ENCODE measurements around the gene ARHGEF28.

ARHGEF28 gene

DNA sequence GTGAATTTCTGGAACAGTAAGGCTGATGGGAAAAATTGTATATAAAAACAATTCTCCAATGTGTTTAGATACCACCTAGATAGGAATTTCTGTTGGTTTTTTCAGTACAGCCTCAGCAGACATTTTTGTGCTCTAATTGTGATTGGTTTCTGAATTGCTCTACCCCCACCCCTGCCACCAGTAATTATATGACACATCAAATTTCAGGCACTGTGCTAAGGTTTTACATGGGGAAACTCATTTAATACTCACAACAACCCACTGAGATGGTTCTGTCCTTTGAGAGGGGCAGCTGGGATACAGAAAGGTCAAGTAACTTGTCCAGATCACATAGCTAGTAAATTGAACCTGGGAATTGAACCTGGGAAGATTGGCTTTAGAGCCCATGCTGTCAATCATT, 288.0 kb downstream of the ARHGEF28 start:
- TF ChIP-seq SIN3A (IDR thresholded peaks at IDR 0.05; ENCODE audit: borderline replicate concordance, insufficient read depth, low read length) (no peak), TAF1 (IDR thresholded peaks at IDR 0.05; ENCODE audit: borderline replicate concordance, insufficient read depth, low read length) (no peak)

DNA sequence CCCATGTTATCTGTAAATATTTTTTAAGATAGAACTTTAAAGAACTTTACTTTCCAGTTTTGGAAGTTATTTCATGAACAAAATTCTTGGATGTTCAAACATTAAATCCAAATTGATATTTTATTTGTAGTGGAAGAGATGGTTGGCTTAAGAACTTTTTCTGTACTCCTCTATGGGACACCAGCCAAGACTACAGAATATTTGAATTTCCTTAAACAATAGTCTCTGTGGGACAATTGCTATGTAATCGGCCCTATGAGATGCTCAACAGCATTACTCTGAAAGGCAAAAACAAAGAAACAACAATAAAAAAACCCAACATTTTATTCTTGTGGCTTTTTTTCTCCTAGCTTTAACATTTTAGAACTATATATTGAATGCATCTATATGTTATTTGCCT, 289.3 kb downstream of the ARHGEF28 start:
- TF ChIP-seq FOXP2 (optimal IDR thresholded peaks at IDR 0.05; ENCODE audit: borderline replicate concordance, extremely low read depth, extremely low read length, insufficient read depth), result no peak
- TF ChIP-seq, protein P1, sequence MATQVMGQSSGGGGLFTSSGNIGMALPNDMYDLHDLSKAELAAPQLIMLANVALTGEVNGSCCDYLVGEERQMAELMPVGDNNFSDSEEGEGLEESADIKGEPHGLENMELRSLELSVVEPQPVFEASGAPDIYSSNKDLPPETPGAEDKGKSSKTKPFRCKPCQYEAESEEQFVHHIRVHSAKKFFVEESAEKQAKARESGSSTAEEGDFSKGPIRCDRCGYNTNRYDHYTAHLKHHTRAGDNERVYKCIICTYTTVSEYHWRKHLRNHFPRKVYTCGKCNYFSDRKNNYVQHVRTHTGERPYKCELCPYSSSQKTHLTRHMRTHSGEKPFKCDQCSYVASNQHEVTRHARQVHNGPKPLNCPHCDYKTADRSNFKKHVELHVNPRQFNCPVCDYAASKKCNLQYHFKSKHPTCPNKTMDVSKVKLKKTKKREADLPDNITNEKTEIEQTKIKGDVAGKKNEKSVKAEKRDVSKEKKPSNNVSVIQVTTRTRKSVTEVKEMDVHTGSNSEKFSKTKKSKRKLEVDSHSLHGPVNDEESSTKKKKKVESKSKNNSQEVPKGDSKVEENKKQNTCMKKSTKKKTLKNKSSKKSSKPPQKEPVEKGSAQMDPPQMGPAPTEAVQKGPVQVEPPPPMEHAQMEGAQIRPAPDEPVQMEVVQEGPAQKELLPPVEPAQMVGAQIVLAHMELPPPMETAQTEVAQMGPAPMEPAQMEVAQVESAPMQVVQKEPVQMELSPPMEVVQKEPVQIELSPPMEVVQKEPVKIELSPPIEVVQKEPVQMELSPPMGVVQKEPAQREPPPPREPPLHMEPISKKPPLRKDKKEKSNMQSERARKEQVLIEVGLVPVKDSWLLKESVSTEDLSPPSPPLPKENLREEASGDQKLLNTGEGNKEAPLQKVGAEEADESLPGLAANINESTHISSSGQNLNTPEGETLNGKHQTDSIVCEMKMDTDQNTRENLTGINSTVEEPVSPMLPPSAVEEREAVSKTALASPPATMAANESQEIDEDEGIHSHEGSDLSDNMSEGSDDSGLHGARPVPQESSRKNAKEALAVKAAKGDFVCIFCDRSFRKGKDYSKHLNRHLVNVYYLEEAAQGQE (IDR thresholded peaks at IDR 0.05; ENCODE audit: insufficient read depth in 1 of 2, low read depth in 2 of 2, low read length in 2 of 2), result no peak
- TF ChIP-seq TAF1 (IDR thresholded peaks at IDR 0.05; ENCODE audit: borderline replicate concordance, insufficient read depth, low read length), result no peak
- TF ChIP-seq SIN3A (IDR thresholded peaks at IDR 0.05; ENCODE audit: borderline replicate concordance, insufficient read depth, low read length), result no peak
- TF ChIP-seq POLR2AphosphoS5 (IDR thresholded peaks at IDR 0.05; ENCODE audit: low read depth, low read length), result no peak

DNA sequence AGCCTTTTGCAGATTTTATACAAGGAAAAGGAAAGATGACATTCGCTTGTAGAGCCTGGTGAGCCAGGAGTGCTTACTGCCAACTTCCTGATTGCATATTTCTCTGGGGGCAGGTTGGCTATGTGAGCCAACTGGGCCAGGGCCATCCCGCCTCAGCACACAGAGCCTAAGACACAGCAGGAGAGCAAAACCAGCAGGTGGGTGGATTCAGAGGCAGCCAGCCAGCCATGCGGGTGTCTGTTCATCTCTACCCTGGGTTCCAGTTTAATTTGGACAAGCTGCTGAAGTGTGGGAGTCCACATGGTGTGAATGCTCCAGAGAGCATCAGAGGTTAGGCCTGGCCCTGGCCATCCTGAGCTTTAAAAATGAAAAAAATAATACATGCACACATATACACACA, 291.4 kb downstream of the ARHGEF28 start:
- TF ChIP-seq, protein P1 (IDR thresholded peaks at IDR 0.05; ENCODE audit: insufficient read depth in 1 of 2, low read depth in 2 of 2, low read length in 2 of 2), result no peak

DNA sequence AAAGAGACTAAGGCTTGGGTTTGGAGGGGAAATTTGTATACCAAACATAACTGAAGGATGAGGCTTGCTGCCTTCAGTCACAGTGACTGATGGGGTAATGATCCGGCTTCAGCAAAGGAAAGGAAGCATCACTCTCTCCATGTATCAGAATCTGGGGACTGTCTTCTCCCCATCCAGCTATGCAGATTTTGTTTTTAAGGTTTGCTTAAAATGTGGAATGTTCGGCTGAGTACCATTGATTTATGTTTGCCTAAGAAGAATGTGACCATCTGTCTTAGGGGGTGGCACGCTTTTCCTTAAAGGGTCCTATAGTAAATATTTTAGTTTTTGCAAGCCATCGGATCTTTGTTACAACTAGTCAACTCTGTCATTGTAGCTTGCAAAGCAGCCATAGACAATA, 291.9 kb downstream of the ARHGEF28 start:
- TF ChIP-seq FOXP2 (optimal IDR thresholded peaks at IDR 0.05; ENCODE audit: borderline replicate concordance, extremely low read depth, extremely low read length, insufficient read depth) (no peak), SIN3A (IDR thresholded peaks at IDR 0.05; ENCODE audit: borderline replicate concordance, insufficient read depth, low read length) (no peak), TAF1 (IDR thresholded peaks at IDR 0.05; ENCODE audit: borderline replicate concordance, insufficient read depth, low read length) (no peak), POLR2AphosphoS5 (IDR thresholded peaks at IDR 0.05; ENCODE audit: low read depth, low read length) (no peak)
- TF ChIP-seq, protein P1 (IDR thresholded peaks at IDR 0.05; ENCODE audit: insufficient read depth in 1 of 2, low read depth in 2 of 2, low read length in 2 of 2), result no peak

DNA sequence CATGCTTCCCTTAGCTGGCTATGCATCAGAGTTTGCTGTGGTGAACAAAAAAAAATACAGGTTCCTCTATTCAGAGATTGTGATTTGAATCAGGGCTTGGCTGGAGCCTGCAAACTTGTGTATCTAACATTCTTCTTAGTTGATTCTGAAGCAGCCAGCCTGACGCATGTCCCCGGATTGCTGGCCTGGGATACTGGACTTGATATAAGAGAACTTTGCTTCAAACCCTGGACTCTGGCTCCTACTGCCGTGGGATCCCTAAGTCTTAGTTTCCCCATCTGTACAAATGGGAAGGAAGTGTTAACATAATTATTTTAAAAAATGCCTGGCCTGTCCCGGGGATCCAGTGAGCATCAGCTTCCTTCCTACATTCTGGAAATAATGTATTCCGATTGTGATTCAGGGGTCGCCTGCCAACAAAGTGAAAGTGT, 292.8 kb downstream of the ARHGEF28 start:
- TF ChIP-seq TAF1 (IDR thresholded peaks at IDR 0.05; ENCODE audit: borderline replicate concordance, insufficient read depth, low read length), result no peak
- TF ChIP-seq FOXP2 (optimal IDR thresholded peaks at IDR 0.05; ENCODE audit: borderline replicate concordance, extremely low read depth, extremely low read length, insufficient read depth), result no peak
- TF ChIP-seq POLR2AphosphoS5 (IDR thresholded peaks at IDR 0.05; ENCODE audit: low read depth, low read length), result no peak
- no peak for TF ChIP-seq SIN3A (IDR thresholded peaks at IDR 0.05; ENCODE audit: borderline replicate concordance, insufficient read depth, low read length)
- TF ChIP-seq, protein P1 (IDR thresholded peaks at IDR 0.05; ENCODE audit: insufficient read depth in 1 of 2, low read depth in 2 of 2, low read length in 2 of 2), result no peak
